Neutrophil (primary cell): ENCODE data around the gene COX7B.
"Not testable (repeated sequence)": the region's sequence is repeated elsewhere in the genome, so short reads cannot be mapped to it uniquely, and the experiment has no call there.

Experiments
- H3K27ac ChIP-seq: fragments of 200-600 bp; sonication (generic); 2 replicates; pipeline ENCODE4 v1.5.1; 2016; ENCODE audit warnings: mild to moderate bottlenecking, moderate library complexity
- H3K27me3 ChIP-seq: fragments of 200-600 bp; sonication (generic); 2 replicates; pipeline ENCODE4 v1.6.0; 2016; ENCODE audit warnings: mild to moderate bottlenecking
- H3K36me3 ChIP-seq: fragments of 200-600 bp; sonication (generic); 2 replicates; pipeline ENCODE4 v1.5.1; 2017
- H3K4me1 ChIP-seq, 2 experiments: fragments of 200-600 bp in 1 of 2; sonication (generic) in 1 of 2; 1 replicate in 1 of 2; 2 replicates in 1 of 2; pipeline versions ENCODE4 v1.5.1 to v1.6.1; 2013 to 2016; ENCODE audit warnings: low read depth in 1 of 2, low read length in 1 of 2, mild to moderate bottlenecking in 1 of 2, moderate library complexity in 1 of 2; ENCODE audit not compliant: control insufficient read depth in 1 of 2, insufficient read depth in 1 of 2
- H3K4me3 ChIP-seq, 2 experiments: fragments of 200-600 bp in 1 of 2; sonication (generic) in 1 of 2; 1 replicate in 1 of 2; 2 replicates in 1 of 2; pipeline ENCODE4 v1.5.1; 2013 to 2016; ENCODE audit warnings: low read depth in 1 of 2, low read length in 1 of 2, mild to moderate bottlenecking in 1 of 2, moderate library complexity in 1 of 2
- H3K9me3 ChIP-seq: fragments of 200-600 bp; sonication (generic); 2 replicates; pipeline ENCODE4 v1.5.1; 2016
- CTCF ChIP-seq: fragments of 200-600 bp; sonication (generic); IDR thresholded peaks from 2 replicates; pipeline ENCODE4 v1.5.1; 2016; ENCODE audit warnings: antibody characterized with exemption

The COX7B gene

GRCh38 chrX:77935886-77936285 is 36.6 kb downstream of the COX7B start:
- Histone ChIP-seq H3K4me1 (peaks cover 16 to 18% of the 10 kb centered on the region in 2 experiments), H3K36me3 (no peaks in the 10 kb centered on the region), H3K4me3 (no peak overlapping the region), H3K9me3 (no peaks in the 10 kb centered on the region), H3K27me3 (no peaks in the 10 kb centered on the region), H3K27ac (no peak overlapping the region)
- TF ChIP-seq CTCF: no peak

- Histone ChIP-seq H3K4me3 (no peak overlapping the region), H3K27ac (no peak overlapping the region), H3K9me3 (no peaks in the 10 kb centered on the region), H3K36me3 (no peaks in the 10 kb centered on the region), H3K27me3 (no peaks in the 10 kb centered on the region), H3K4me1 (peaks cover 17 to 18% of the 10 kb centered on the region in 2 experiments)
- no peak for TF ChIP-seq CTCF
Measured at GRCh38 chrX:77936299-77936698, 37.0 kb downstream of the COX7B start.

- H3K27ac ChIP-seq: no peak overlapping the region
- no peak for TF ChIP-seq CTCF
Measured at GRCh38 chrX:77937291-77937690, 38.0 kb downstream of the COX7B start.

GRCh38 chrX:77938083-77938680 is 38.9 kb downstream of the COX7B start:
- no peak for TF ChIP-seq CTCF
- H3K9me3 ChIP-seq: no peaks in the 10 kb centered on the region
- H3K27me3 ChIP-seq: no peaks in the 10 kb centered on the region
- H3K4me3 ChIP-seq: no peak overlapping the region
- peaks cover 33 to 35% of the 10 kb centered on the region in 2 experiments for H3K4me1 ChIP-seq
- peak overlapping the region; percentile 69 for H3K27ac ChIP-seq
- H3K36me3 ChIP-seq: no peaks in the 10 kb centered on the region

More at GRCh38 chrX:77937291-77937690, 38.0 kb downstream of the COX7B start:
- no peaks in the 10 kb centered on the region for H3K27me3 ChIP-seq
- no peaks in the 10 kb centered on the region for H3K36me3 ChIP-seq
- no peak overlapping the region for H3K4me3 ChIP-seq
- H3K4me1 ChIP-seq: peaks cover 25 to 27% of the 10 kb centered on the region in 2 experiments
- H3K9me3 ChIP-seq: no peaks in the 10 kb centered on the region

- Histone ChIP-seq H3K27ac (peak overlapping the region; percentile 87), H3K4me1 (peaks cover 27 to 33% of the 10 kb centered on the region in 2 experiments)
- not testable (repeated sequence) for H3K4me3 ChIP-seq, H3K27me3 ChIP-seq, H3K9me3 ChIP-seq, H3K36me3 ChIP-seq
Measured at GRCh38 chrX:77945031-77945430, 45.8 kb downstream of the COX7B start.

DNA sequence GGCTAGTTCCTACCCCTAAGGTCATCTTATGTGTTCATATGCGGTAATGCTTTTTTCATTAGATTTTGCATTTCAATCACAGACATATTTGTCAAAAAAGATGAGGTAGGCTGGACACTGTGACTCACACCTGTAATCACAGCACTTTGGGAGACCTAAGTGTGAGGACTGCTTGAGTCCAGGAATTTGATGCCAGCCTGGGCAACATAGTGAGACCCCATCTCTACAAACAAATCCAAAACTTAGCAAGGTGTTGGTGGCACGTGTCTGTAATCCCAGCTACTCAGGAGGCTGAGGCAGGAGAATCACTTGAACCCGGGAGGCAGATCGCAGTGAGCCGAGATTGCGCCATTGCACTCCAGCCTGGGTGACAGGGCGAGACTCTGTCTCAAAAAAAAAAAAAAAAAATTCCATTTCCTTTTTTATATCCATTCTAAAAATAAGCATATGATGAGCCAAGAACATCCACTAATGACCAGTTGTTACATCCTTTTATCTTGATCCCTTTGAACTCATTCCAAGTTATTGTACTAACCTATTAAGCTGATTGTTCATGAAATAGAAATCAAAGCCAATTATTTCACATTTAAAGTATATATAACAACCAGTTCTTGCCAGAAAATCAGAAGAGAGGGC is 46.8 kb downstream of the COX7B start:
- Histone ChIP-seq H3K27me3 (no peaks in the 10 kb centered on the region), H3K4me1 (peaks cover 27 to 33% of the 10 kb centered on the region in 2 experiments), H3K4me3 (no peak overlapping the region), H3K9me3 (no peaks in the 10 kb centered on the region), H3K36me3 (no peaks in the 10 kb centered on the region), H3K27ac (no peak overlapping the region)
- TF ChIP-seq CTCF: no peak
